Gastrocnemius medialis (tissue), 4 donors: ENCODE measurements around the gene ATP6V0A1. TPM values are rescaled to one million over a fixed set of nuclear protein-coding genes. Genes with fewer than 3 reads are reported as not detected.

Experiments used
- ATAC-seq, 2 donors: fragments of 150-250 bp; one replicate each; pipeline ENCODE4 v1.9.1; 2016
- DNase-seq, 2 donors: peaks; one replicate each; pipeline ENCODE4 v3.0.0-alpha.2; 2019
- H3K27ac ChIP-seq, 4 donors: fragments of 200-600 bp; sonication (generic); 1 replicate in 1 of 4; 2 replicates in 3 of 4; pipeline ENCODE4 v1.5.1; 2016 to 2018; ENCODE audit warnings: mild to moderate bottlenecking in 2 of 4, moderate library complexity in 1 of 4
- H3K27me3 ChIP-seq, 3 donors: fragments of 200-600 bp; sonication (generic) in 2 of 3; 1 replicate in 1 of 3; 2 replicates in 2 of 3; pipeline versions ENCODE4 v1.5.1 to v1.6.0; 2016 to 2019; ENCODE audit warnings: mild to moderate bottlenecking in 1 of 3, moderate library complexity in 1 of 3
- H3K36me3 ChIP-seq, 2 donors: fragments of 200-600 bp; sonication (generic) in 1 of 2; one replicate each; pipeline ENCODE4 v1.5.1; 2017 to 2018
- H3K4me1 ChIP-seq, 2 donors: fragments of 200-600 bp; sonication (generic) in 1 of 2; one replicate each; pipeline ENCODE4 v1.5.1; 2016 to 2017; ENCODE audit warnings: mild to moderate bottlenecking in 2 of 2
- H3K4me3 ChIP-seq, 4 donors: fragments of 200-600 bp; sonication (generic) in 3 of 4; 1 replicate in 1 of 4; 2 replicates in 3 of 4; pipeline ENCODE4 v1.5.1; 2016 to 2019; ENCODE audit warnings: mild to moderate bottlenecking in 2 of 4
- H3K9me3 ChIP-seq, 3 donors: fragments of 200-600 bp; sonication (generic) in 2 of 3; 1 replicate in 1 of 3; 2 replicates in 2 of 3; pipeline ENCODE4 v1.5.1; 2016 to 2019
- CTCF ChIP-seq, 5 experiments: fragments of 450-650 bp in 3 of 5; fragments of 200-600 bp in 2 of 5; sonication (generic) in 2 of 5; IDR thresholded peaks in 4 of 5; conservative IDR thresholded peaks in 1 of 5; 1 replicate in 4 of 5; 2 replicates in 1 of 5; pipeline ENCODE4 v1.5.1; 2016 to 2019; ENCODE audit warnings: antibody characterized with exemption in 5 of 5, mild to moderate bottlenecking in 3 of 5, moderate library complexity in 3 of 5
- POLR2A ChIP-seq, 2 donors: fragments of 450-650 bp; IDR thresholded peaks; one replicate each; pipeline ENCODE4 v1.6.1; 2017; ENCODE audit warnings: antibody characterized with exemption in 2 of 2, mild to moderate bottlenecking in 2 of 2, moderate library complexity in 2 of 2
- in situ Hi-C, 4 donors: fragments of 200-750 bp; cut with MboI; loops; one replicate each; pipeline versions ENCODE4 v1.15.0 to v1.8.0; 2017; ENCODE audit warnings: low sequenced_read_pairs in 4 of 4
- intact Hi-C: fragments of 100-400 bp; cut with DNase I; formaldehyde crosslinking; loops from one replicate; pipeline ENCODE4 v1.15.1; 2023; ENCODE audit warnings: low total_unique reads
- total RNA-seq, 4 donors: library from RNA; depleted of rRNA; stranded (reverse); fragments of >200 nt; gene quantifications; one replicate each; pipeline versions ENCODE4 v1.1.0 to v1.2.3, GENCODE V29; 2016

The ATP6V0A1 gene
- total RNA-seq, 4 donors from 2014 or later = 65.3 to 138 (median 95.3) TPM

DNA sequence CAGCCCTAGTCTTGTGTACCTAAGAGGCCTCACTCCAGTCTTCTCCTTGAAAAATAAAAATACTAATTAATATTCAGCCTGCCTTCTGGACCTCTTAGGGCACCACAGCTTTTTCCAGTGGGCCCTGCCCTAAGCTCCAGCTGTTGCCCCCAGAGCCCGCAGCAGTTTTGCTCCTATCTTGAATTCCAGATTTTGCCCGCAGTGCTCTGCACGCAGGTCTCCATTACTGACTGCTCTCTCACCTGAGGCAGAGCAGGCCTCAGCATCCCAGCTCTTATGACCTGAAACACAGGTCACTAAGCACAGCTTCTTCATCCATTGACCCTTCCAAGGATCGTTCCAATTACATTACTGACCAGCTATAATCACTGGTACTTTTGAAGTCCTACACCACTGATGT lies 49.0 kb downstream of the ATP6V0A1 start:
- no peak overlapping the region for H3K27ac ChIP-seq
- DNase-seq = no peak
- H3K4me3 ChIP-seq = no peak overlapping the region
- H3K4me1 ChIP-seq = no peaks in the 10 kb centered on the region
- TF ChIP-seq POLR2A (IDR thresholded peaks at IDR 0.05) (no peak), CTCF (IDR thresholded peaks at IDR 0.05 in 4 of 5, conservative IDR thresholded peaks at IDR 0.05 in 1 of 5) (no peak)
- H3K9me3 ChIP-seq = no peaks in the 10 kb centered on the region
- H3K27me3 ChIP-seq = no peaks in the 10 kb centered on the region
- no peak for ATAC-seq
- peaks cover 4 to 92% of the 10 kb centered on the region in 2 donors for H3K36me3 ChIP-seq
- intact Hi-C loops = no loop called here
- in situ Hi-C loops = no loop called here

- Histone ChIP-seq H3K4me1 (no peaks in the 10 kb centered on the region), H3K27ac (no peak overlapping the region), H3K9me3 (no peaks in the 10 kb centered on the region), H3K4me3 (no peak overlapping the region), H3K27me3 (no peaks in the 10 kb centered on the region), H3K36me3 (peaks cover 4 to 90% of the 10 kb centered on the region in 2 donors)
- intact Hi-C loops = no loop called here
- DNase-seq (no peak), ATAC-seq (no peak)
- TF ChIP-seq POLR2A (IDR thresholded peaks at IDR 0.05) = no peak
- TF ChIP-seq CTCF (IDR thresholded peaks at IDR 0.05 in 4 of 5, conservative IDR thresholded peaks at IDR 0.05 in 1 of 5) = no peak
- in situ Hi-C loops = no loop called here
These were observed 49.9 kb downstream of the ATP6V0A1 start for GRCh38 chr17:42508426-42509165.

- no peaks in the 10 kb centered on the region for H3K27me3 ChIP-seq
- ATAC-seq (no peak), DNase-seq (no peak)
- H3K9me3 ChIP-seq = no peaks in the 10 kb centered on the region
- peaks cover 4 to 90% of the 10 kb centered on the region in 2 donors for H3K36me3 ChIP-seq
- no peak overlapping the region for H3K4me3 ChIP-seq
- TF ChIP-seq CTCF (IDR thresholded peaks at IDR 0.05 in 4 of 5, conservative IDR thresholded peaks at IDR 0.05 in 1 of 5) = no peak
- TF ChIP-seq POLR2A (IDR thresholded peaks at IDR 0.05) = no peak
- in situ Hi-C loops (no loop called here), intact Hi-C loops (no loop called here)
- no peaks in the 10 kb centered on the region for H3K4me1 ChIP-seq
- no peak overlapping the region for H3K27ac ChIP-seq
These were observed 50.7 kb downstream of the ATP6V0A1 start for GRCh38 chr17:42509409-42509808.

DNA sequence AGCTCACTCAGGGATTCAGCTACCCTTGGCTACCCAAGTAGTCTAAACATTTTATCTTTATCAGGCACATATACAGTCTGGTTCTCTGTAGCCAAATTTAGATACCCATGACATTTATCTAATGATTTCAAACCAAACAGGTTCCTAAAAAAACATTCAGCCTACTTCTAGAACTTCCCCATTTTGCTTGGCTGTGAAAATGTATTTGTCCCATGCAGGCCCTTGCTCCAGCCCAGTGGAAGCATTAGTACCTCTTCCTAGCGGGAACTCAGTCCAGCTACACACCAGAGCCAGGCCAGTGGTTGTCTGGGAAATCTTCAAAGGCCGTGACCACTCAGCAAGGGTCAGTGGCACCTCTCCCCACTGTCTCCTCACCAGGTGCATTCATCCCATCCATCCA lies 51.2 kb downstream of the ATP6V0A1 start:
- TF ChIP-seq POLR2A (IDR thresholded peaks at IDR 0.05) (no peak), CTCF (IDR thresholded peaks at IDR 0.05 in 4 of 5, conservative IDR thresholded peaks at IDR 0.05 in 1 of 5) (no peak)
- Histone ChIP-seq H3K27ac (no peak overlapping the region), H3K27me3 (no peaks in the 10 kb centered on the region), H3K36me3 (peaks cover 4 to 90% of the 10 kb centered on the region in 2 donors), H3K4me1 (no peaks in the 10 kb centered on the region), H3K9me3 (no peaks in the 10 kb centered on the region), H3K4me3 (no peak overlapping the region)
- ATAC-seq = no peak
- in situ Hi-C loops (no loop called here), intact Hi-C loops (no loop called here)
- DNase-seq = no peak
